HG02970 (cell line): ENCODE data around the gene ACMSD.
"Not testable (repeated sequence)": the region's sequence is repeated elsewhere in the genome, so short reads cannot be mapped to it uniquely, and the experiment has no call there.

Experiments
- ATAC-seq: cut with Tn5 transposase; IDR thresholded peaks from one replicate; pipeline ENCODE4 v1.9.1; 2021; ENCODE audit warnings: mild to moderate bottlenecking, moderate library complexity, moderate number of reproducible peaks; ENCODE audit not compliant: unreplicated experiment, low FRiP score

The ACMSD gene

DNA sequence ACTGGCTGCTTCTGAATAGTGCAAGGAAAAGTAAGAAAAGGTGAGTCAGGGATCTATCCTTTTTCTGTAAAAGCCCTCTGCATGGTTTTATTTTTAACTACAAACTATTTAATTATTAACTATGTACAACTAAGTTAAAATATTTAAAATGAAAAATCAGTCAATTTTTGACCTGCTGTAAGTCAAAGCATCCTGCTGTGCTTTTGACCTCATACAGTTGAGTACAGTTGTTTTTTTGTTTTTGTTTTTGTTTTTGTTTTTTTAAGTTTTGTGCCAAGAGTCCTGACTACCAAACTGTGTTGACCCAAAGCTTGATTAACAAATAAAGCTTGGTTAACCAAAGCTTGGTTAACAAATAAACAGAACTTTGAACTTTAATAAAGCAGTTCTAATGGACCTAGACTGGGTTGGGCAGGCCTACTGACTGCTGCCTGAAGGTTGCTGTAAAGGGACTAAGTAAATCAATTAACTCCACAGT, at the start of gene ACMSD:
TSS of gene ACMSD (plus strand) at position 474 of the 478 bp plus-strand sequence. CDS start 67 bp downstream, outside the sequence.
- no peak for ATAC-seq

DNA sequence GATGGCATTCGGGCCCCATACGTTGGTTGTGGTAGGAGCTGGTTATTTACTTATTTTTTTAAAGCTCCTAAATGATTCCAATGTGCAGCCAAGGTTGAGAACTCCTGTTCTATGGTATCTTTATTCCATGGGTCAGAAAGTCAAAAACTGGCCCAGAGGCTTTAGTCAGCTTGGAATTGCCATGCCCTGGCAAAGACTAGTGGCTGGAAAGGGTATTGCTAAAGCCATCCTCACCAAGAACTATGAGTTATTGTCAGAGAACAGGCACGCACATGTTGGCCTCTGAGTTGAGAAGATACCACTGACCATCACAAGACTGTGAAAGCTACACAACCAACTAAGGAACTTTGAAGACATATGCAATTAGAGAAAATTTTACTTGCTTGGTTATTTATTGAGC, 47.9 kb upstream of the ACMSD start:
- ATAC-seq: no peak

DNA sequence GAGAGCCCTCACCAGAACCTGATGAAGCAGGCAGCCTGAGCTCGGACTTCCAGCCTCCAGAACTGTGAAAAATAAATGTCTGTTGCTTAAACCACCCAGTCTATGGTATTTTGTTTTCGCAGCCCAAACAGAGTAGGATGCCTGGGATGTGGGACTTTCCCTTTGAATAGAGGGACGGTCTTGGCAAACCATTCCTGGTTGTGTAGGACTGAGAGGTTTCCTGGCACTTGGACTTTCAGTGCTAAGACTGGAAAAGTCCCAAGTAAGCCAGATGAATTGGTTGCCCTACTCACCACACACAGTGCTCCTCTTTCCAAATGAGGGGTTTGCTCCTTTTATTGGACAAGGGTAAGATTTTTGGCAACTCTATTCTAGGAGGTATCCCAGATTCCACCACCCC, 46.8 kb upstream of the ACMSD start:
- ATAC-seq: no peak

DNA sequence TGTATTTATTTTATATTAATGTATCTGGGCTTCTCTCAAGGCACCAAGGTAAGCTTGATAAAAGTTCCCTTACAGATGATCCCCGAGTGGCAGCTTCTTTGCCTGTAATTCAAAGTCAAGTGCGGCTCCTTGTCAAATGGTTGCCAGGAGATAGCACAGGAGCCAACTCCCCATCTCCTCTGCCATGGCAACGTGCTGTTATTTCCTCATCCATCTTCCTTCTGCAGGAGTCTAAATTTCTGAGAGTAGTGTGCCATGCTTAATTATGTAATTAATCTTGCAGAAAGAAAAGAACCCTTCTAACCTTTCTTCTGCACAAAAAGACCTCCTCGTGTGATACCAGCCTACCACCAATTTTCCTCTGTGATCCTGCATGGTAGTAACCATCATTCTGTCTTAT, 46.2 kb upstream of the ACMSD start:
- no peak for ATAC-seq

DNA sequence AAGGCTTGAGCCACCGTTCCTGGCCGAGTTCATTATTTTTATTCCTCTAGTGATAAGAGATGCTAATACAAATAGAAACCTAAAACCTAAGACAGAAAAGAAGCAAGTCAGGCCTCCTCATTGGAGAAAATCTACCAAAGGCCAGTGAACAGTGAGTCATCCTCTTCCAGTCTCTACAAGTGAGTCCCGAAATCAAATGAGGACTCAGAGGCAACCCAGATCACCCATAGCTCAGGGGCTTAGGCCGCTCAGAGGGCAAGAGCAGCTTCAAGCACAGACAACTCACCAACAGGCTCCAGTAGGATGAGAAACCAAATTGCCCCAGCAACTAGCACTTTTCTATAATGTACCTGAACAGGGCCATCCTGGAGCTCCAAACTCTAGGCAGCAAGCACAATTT, 42.7 kb upstream of the ACMSD start:
- ATAC-seq: no peak

DNA sequence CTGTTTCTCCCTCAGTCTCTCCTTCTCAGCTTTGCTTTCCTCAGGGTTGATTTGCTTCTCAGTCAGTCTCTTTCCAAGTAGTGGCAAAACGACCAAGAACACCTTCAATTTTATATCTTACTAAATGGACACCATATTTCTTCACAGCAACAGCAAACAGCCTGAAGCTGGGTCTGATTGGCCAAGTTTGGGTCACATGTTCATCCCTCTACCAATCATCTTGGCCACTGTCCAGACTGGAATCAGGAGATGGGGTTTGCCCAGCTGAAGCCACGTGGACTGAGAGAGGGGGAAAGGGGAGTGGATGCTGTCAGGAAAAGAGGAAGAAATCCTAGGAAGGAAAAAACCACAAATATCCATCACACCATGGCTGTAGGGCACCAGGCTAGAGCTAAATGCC, 42.0 kb upstream of the ACMSD start:
- ATAC-seq: no peak

DNA sequence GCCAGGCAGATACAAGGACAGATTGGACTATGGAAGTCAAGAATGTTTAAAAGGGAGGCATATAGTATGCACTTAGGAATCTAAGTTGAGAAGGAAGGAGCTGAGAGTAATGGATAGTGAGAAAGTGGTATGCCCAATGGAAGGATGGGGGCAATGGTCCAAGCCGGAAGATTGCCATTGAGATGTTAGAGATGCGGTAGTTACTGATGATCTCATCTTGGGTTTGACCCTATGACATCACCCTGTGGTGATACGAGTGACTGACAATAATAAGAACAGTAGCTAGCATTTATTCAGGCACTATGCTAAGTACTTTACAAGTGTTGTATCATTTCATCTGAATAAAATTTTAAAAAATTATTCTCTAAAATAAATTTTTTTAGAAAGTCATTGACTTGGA, 38.5 kb upstream of the ACMSD start:
- ATAC-seq: no peak

DNA sequence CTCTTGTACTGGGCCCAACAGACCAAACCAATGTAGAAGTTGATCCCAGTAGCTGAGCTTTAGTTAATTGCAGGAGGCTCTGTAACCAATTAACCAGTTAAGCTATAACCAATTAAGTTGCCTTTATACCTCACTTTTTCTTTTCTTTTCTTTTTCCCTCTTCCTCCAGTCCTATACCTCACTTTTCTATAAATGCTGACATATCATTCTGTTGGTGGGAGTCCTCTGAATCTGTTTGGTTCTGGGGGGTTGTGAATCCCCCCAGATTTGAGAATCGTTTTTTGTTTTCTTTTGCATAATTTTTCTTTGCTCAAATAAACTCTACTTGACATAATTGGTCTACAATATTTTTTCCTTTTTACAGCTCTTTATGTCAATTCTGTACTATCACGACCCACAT, 38.1 kb upstream of the ACMSD start:
- ATAC-seq: no peak

DNA sequence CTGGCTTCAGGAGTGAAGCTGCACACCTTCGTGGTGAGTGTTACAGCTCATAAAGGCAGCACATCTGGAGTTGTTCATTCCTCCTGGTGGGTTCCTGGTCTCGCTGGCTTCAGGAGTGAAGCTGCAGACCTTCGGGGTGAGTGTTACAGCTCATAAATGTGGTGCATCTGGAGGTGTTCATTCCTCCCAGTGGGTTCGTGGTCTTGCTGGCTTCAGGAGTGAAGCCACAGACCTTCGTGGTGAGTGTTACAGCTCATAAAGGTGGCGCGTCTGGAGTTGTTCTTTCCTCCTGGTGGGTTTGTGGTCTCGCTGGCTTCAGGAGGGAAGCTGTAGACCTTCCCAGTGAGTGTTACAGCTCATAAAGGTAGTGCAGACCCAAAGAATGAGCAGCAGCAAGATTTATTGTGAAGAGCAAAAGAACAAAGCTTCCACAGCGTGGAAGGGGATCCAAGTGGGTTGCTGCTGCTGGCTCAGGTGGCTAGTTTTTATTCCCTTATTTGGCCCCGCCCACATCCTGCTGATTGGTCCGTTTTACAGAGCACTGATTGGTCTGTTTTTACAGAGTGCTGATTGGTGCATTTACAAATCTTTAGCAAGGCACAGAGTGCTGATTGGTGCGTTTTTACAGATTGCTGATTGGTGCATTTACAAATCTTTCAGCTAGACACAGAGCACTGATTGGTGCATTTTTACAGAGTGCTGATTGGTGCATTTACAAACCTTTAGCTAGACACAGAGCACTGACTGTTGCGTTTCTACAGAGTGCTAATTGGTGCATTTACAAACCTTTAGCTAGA, 34.6 kb upstream of the ACMSD start:
- not testable (repeated sequence) for ATAC-seq

DNA sequence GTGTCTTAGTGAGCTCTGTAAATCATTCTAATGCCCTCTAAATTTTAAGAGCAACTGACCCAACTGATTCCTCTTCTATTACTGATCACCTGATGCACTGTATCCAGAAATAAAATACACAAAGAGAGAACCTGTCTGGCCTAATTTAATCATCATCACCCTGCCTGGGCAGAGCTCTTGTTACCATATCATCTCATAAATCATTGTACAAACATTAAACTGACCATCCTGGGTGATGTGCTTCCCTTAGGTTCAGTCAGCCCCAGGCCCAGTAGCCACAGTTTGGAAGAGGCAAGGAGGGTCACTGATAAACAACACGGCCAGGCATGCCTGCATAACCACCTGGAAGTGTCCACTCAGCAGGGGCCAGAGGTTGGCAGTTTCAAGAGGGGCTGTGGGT, 22.7 kb upstream of the ACMSD start:
- no peak for ATAC-seq

DNA sequence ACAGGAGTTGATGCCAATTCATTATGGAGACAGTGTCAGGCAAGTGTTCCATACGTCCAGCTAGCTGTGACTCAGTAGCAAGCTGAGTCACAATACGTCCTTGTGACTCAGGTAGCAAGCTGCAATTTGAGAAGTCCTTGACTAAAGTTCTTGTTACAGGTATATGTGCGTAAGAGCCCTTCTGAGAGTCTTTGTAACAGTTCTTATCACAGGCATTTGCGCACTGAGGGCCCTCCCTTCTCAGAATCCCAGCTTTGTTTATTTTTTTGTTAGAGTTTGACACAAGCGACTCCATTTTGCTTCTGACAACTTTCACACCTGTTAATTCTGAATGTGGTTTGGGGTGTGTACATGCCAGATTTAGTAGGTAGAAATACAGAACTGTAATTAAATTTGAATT, 20.1 kb upstream of the ACMSD start:
- ATAC-seq: no peak

DNA sequence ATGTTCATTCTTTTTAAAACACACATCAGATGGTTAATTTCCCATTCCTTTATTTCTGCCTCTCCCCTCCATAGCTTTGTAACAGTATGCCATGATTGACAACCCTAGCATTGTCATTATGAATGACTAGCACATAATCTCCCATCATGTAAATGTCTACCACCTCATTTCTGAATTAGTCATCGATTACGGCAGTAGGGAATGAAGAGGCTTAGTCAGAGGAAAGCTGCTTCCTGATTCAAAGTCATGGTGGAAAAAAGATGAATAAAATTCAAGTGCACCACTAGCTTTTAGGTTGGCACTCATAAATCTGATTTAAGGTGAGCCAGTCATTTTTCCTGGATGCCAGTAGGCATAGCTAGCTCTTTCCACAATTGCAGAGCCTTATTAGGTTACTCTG, 19.1 kb upstream of the ACMSD start:
- ATAC-seq: no peak

DNA sequence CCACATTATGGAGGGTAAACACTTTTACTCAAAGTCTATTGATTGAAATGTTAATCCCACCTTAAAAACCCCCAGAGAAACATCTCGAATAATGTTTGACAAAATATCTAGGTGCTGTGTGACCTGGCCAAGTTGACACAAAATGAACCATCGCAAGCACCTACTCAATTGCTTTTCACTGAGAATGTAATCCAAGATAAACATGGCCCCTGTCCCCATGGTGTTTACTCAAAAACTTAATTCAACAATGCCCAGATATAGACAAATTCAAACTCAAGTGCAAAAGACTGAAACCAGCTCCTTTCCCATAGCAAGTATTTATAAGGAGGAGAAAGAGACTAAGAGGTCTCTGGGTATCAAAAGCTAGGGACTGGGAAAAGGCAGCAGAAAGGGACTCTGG, 15.0 kb upstream of the ACMSD start:
- ATAC-seq: no peak

DNA sequence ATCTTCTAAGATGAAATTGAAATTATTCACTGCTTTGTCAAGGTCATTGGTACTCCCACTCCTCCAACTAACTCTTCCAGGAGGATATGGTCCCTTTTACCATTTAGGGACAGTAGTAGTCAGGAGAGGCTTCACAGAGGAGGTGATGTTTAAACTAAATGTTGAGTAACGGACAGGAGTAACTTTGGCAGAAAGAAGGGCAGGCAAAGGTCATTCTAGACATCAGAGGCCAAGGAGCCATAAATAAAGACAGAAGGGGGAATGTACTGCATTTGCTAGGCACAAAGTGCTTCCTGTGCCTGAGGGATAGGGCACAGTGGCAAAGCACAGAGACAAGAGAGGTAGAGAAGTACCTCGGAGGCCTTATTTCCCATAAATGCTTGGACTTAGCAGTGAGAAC, 14.6 kb upstream of the ACMSD start:
- no peak for ATAC-seq

DNA sequence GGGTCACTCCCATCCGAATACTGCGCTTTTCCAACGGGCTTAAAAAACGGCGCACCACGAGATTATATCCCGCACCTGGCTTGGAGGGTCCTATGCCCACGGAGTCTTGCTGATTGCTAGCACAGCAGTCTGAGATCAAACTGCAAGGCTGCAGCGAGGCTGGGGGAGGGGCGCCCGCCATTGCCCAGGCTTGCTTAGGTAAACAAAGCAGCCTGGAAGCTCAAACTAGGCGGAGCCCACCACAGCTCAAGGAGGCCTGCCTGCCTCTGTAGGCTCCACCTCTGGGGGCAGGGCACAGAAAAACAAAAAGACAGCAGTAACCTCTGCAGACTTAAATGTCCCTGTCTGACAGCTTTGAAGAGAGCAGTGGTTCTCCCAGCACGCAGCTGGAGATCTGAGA, 12.7 kb upstream of the ACMSD start:
- ATAC-seq: not testable (repeated sequence)

DNA sequence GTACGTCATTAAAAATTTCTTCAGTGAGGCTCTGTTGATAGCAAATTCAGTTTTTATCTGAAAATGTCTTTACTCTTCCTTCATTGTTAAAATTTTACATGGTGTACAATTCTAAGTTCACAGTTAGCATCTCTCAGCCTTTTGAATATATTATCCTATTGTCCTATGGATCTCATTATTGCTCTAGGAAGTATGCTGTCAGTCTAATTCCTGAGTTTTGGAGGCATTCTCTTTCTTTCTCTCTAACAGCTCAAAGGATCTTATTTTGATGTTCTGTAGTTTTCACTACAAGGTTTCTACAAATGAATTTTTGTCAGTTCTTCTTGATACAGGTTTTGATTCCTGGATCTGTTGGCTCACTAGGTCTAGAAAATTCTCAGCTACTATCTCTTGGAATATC, 2.9 kb upstream of the ACMSD start:
- ATAC-seq: no peak

DNA sequence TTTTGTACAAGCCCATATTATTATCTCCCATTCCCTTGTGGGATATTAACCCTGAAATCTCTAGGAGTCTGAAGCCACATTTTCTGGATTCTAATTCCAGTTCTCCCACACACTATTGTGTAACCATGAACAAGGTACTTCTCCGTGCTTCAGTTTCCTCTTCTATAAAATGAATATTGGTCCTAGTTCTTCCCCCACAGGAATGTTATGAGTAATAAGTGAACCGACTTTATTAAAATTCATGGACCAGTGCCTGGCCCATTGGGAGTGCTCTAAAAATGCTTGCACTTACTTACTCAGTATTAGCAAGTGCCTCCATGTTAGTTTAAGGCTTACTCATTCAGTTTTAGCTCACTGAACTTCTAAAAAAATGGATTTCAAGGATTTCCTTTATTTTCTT, 1.4 kb upstream of the ACMSD start:
- no peak for ATAC-seq

DNA sequence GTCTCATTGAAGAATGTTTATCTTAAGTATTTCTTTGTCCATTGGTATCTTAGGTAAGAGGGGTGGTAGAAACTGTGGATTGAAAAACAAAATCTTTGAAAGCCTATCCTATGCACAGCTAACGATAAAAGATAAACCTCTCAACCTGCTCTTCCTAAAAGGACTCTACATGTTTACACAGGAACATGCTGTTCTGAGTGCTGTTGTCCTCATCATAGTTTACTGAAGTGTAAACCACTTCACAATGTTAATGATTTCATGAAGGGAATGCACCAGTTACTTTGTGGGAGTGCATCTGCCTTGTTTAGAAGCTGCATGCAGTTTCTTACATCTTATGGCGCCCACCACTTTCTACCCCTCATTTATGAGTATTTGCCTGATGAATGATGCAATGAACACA, 1.2 kb downstream of the ACMSD start:
- ATAC-seq: no peak

DNA sequence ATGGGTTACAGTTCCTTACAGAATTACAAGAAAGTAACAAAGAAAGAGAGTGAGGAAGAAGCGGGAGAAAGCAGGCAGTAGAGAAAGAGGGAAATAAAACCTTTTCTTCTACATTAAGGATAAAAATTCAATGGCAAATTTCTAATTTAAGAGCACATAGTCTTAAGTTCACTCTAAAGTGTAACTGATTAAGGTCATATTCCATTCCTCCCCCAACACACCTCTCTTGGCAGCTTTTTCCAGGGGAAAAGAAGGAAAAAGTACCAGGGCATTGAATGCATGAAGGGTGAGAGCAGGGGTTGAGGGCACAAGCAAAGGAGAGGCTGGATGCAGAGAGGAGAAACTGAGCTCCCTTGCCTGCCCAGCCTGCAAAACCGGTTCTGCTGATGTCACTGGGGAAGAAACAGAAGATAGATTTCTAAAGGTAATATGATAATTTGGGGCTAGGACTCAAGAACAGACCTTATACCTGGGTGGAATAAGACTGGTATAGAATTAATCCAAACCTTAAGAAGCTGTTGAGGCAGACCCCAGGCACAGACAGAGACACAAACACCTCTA, 4.6 kb downstream of the ACMSD start:
- no peak for ATAC-seq

DNA sequence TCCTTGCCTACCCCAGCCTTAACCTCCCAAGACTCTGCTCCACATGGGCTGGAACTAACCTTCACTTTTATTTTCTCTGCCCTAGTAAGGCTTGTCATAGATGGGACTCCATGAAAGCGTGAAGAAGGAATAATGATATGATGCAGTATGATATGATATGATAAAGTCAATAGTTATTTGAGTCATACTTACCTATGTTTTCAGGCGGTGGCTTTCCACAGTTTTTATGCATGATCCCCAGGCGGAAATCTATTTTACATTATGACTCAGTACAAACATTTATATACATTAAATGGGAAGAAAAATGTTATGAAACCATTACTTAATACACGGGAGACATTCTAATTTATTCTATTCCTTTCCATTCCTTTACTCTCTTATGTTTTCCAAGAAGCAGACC, 5.6 kb downstream of the ACMSD start:
- no peak for ATAC-seq

DNA sequence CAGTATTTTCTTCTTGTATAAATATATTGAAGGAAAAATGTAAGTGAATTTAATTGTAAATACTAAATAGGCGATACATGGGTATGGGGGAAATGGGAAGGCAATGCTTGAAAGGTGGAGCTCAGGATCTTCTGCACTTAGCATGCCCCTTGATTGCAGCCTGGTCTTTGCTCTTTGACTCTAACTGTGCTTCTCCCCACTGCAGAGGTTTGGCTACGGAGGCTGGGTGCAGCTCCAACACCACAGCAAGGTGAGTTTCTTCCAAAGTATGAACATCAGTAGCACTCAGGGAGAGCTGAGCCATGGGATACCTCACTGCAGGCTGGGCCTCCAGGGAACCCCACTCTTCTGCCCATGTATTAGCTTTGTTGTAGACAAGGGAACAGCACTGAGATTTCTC, 6.6 kb downstream of the ACMSD start:
- no peak for ATAC-seq

DNA sequence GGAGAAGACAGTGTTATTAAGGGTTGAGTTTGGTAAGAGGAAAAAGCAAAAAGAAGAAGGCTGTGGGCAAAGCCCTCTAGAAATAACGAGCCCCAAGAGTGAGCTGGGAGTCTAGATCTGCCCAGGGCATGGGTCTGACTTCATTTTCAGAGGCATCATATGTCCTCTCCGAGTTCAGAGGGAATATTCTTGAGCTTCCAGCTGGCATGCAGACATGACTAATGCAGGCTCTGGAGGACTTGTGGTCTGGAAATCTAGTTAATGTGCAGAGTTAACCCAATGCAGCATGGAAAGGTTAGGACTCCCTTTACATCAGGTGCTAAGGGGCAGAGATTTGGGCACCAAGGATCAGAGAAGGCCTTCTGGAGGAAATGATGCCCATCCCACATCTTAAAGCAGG, 7.3 kb downstream of the ACMSD start:
- ATAC-seq: no peak
